Natural killer cell treated with Interleukin-12 subunit alpha and Interleukin-12 subunit beta and Interleukin-15 and Interleukin-18, amount 100 ng/mL, for 72 hours (primary cell): ENCODE results near the gene SDE2. TPM values are rescaled to one million over a fixed set of nuclear protein-coding genes. Genes with fewer than 3 reads are reported as not detected.
"Not testable (repeated sequence)": the region's sequence is repeated elsewhere in the genome, so short reads cannot be mapped to it uniquely, and the experiment has no call there.

Source experiments
- ATAC-seq, 2 donors: fragments of 150-1000 bp; cut with Tn5 transposase in 1 of 2; sonication (Bioruptor Pico), chemical (Tn5 transposase) in 1 of 2; 2 replicates each; pipeline ENCODE4 v1.10.0; 2021
- DNase-seq: peaks from one replicate; pipeline ENCODE4 v3.0.0; 2022; ENCODE audit warnings: low spot score
- H3K27ac Mint-ChIP-seq, 2 donors: 1 replicate in 1 of 2; 2 replicates in 1 of 2; pipeline ENCODE4 v1.8.0; 2022; ENCODE audit warnings: mixed read lengths in 2 of 2, mild to moderate bottlenecking in 1 of 2, moderate library complexity in 1 of 2
- H3K27me3 Mint-ChIP-seq, 2 donors: 1 replicate in 1 of 2; 2 replicates in 1 of 2; pipeline ENCODE4 v1.8.0; 2022; ENCODE audit warnings: mixed read lengths in 2 of 2
- H3K36me3 Mint-ChIP-seq: one replicate; pipeline ENCODE4 v1.8.0; 2022; ENCODE audit warnings: mixed read lengths
- H3K4me1 Mint-ChIP-seq, 2 donors: 1 replicate in 1 of 2; 2 replicates in 1 of 2; pipeline ENCODE4 v1.8.0; 2022; ENCODE audit warnings: low read depth in 2 of 2, mixed read lengths in 2 of 2, mild to moderate bottlenecking in 1 of 2
- H3K4me3 Mint-ChIP-seq: one replicate; pipeline ENCODE4 v1.8.0; 2022; ENCODE audit warnings: mixed read lengths
- H3K9me3 Mint-ChIP-seq: 2 replicates; pipeline ENCODE4 v1.8.0; 2022; ENCODE audit warnings: mixed read lengths
- total RNA-seq, 2 donors: library from RNA; stranded (reverse); gene quantifications; one replicate each; pipeline ENCODE4 v1.2.3, GENCODE V29; 2022

SDE2 gene
- total RNA-seq, 2 donors from 2014 or later = 25.5 to 30.4 TPM

GRCh38 chr1:226027538-226028217 is 28.5 kb upstream of the SDE2 start:
- DNase-seq = no peak
- Mint-ChIP-seq H3K9me3 (no peaks in the 10 kb centered on the region), H3K36me3 (no peaks in the 10 kb centered on the region), H3K27me3 (no peaks in the 10 kb centered on the region), H3K4me1 (no peaks in the 10 kb centered on the region), H3K27ac (no peak overlapping the region), H3K4me3 (no peak overlapping the region)
- no peak for ATAC-seq

- Mint-ChIP-seq H3K4me1 (no peaks in the 10 kb centered on the region), H3K36me3 (no peaks in the 10 kb centered on the region), H3K4me3 (no peak overlapping the region), H3K27ac (no peak overlapping the region), H3K9me3 (no peaks in the 10 kb centered on the region), H3K27me3 (peaks cover 0 to 5% of the 10 kb centered on the region in 2 donors)
- DNase-seq (no peak), ATAC-seq (no peak)
Observed at GRCh38 chr1:226026833-226027232, 27.7 kb upstream of the SDE2 start.

GRCh38 chr1:226023735-226024134 is 24.6 kb upstream of the SDE2 start:
- Mint-ChIP-seq H3K9me3 (no peaks in the 10 kb centered on the region), H3K27ac (no peak overlapping the region), H3K27me3 (peaks cover 0 to 8% of the 10 kb centered on the region in 2 donors), H3K4me3 (no peak overlapping the region), H3K4me1 (no peaks in the 10 kb centered on the region), H3K36me3 (no peaks in the 10 kb centered on the region)
- DNase-seq = no peak
- no peak for ATAC-seq

- ATAC-seq = no peak
- peaks cover 2 to 8% of the 10 kb centered on the region in 2 donors for H3K27me3 Mint-ChIP-seq
- H3K27ac Mint-ChIP-seq = no peak overlapping the region
- H3K4me3 Mint-ChIP-seq = no peak overlapping the region
- no peak for DNase-seq
- no peaks in the 10 kb centered on the region for H3K4me1 Mint-ChIP-seq
- no peaks in the 10 kb centered on the region for H3K36me3 Mint-ChIP-seq
- no peaks in the 10 kb centered on the region for H3K9me3 Mint-ChIP-seq
Observed at GRCh38 chr1:226021801-226022200, 22.7 kb upstream of the SDE2 start.

- Mint-ChIP-seq H3K36me3 (no peaks in the 10 kb centered on the region), H3K4me3 (no peak overlapping the region), H3K4me1 (no peaks in the 10 kb centered on the region), H3K9me3 (no peaks in the 10 kb centered on the region), H3K27me3 (peaks cover 2 to 8% of the 10 kb centered on the region in 2 donors), H3K27ac (no peak overlapping the region)
- DNase-seq = no peak
- ATAC-seq = no peak
Observed at GRCh38 chr1:226021401-226021800, 22.3 kb upstream of the SDE2 start.

- H3K4me3 Mint-ChIP-seq = no peak overlapping the region
- H3K4me1 Mint-ChIP-seq = no peaks in the 10 kb centered on the region
- no peak for ATAC-seq
- H3K36me3 Mint-ChIP-seq = no peaks in the 10 kb centered on the region
- DNase-seq = no peak
- H3K27ac Mint-ChIP-seq = no peak overlapping the region
- no peaks in the 10 kb centered on the region for H3K9me3 Mint-ChIP-seq
- H3K27me3 Mint-ChIP-seq = peaks cover 2 to 11% of the 10 kb centered on the region in 2 donors
Observed at GRCh38 chr1:226019572-226019971, 20.4 kb upstream of the SDE2 start.

- no peak overlapping the region for H3K27ac Mint-ChIP-seq
- DNase-seq = no peak
- H3K27me3 Mint-ChIP-seq = peaks cover 2 to 18% of the 10 kb centered on the region in 2 donors
- H3K9me3 Mint-ChIP-seq = no peaks in the 10 kb centered on the region
- no peak overlapping the region for H3K4me3 Mint-ChIP-seq
- no peaks in the 10 kb centered on the region for H3K4me1 Mint-ChIP-seq
- H3K36me3 Mint-ChIP-seq = no peaks in the 10 kb centered on the region
- ATAC-seq = no peak
Observed at GRCh38 chr1:226017070-226017469, 17.9 kb upstream of the SDE2 start.

- H3K9me3 Mint-ChIP-seq = no peaks in the 10 kb centered on the region
- DNase-seq = no peak
- no peak overlapping the region for H3K27ac Mint-ChIP-seq
- H3K36me3 Mint-ChIP-seq = no peaks in the 10 kb centered on the region
- H3K4me1 Mint-ChIP-seq = peaks cover 0 to 7% of the 10 kb centered on the region in 2 donors
- no peak for ATAC-seq
- no peak overlapping the region for H3K4me3 Mint-ChIP-seq
- peaks cover 0 to 11% of the 10 kb centered on the region in 2 donors for H3K27me3 Mint-ChIP-seq
Observed at GRCh38 chr1:226009650-226010044, 10.5 kb upstream of the SDE2 start.

- peaks cover 12 to 20% of the 10 kb centered on the region in 2 donors for H3K4me1 Mint-ChIP-seq
- H3K27ac Mint-ChIP-seq, ATAC-seq, DNase-seq, H3K27me3 Mint-ChIP-seq, H3K4me3 Mint-ChIP-seq, H3K9me3 Mint-ChIP-seq, H3K36me3 Mint-ChIP-seq: not testable (repeated sequence)
Observed at GRCh38 chr1:226007126-226007892, 8.2 kb upstream of the SDE2 start.

GRCh38 chr1:226006686-226007085 is 7.5 kb upstream of the SDE2 start:
- Mint-ChIP-seq H3K27me3 (no peaks in the 10 kb centered on the region), H3K4me3 (no peak overlapping the region), H3K9me3 (peaks cover 2% of the 10 kb centered on the region), H3K36me3 (no peaks in the 10 kb centered on the region), H3K27ac (no peak overlapping the region), H3K4me1 (peaks cover 18 to 26% of the 10 kb centered on the region in 2 donors)
- no peak for ATAC-seq
- DNase-seq = no peak

- no peak overlapping the region for H3K4me3 Mint-ChIP-seq
- H3K27ac Mint-ChIP-seq = no peak overlapping the region
- no peak for ATAC-seq
- peaks cover 2% of the 10 kb centered on the region for H3K9me3 Mint-ChIP-seq
- H3K4me1 Mint-ChIP-seq = peaks cover 28 to 29% of the 10 kb centered on the region in 2 donors
- DNase-seq = no peak
- no peaks in the 10 kb centered on the region for H3K27me3 Mint-ChIP-seq
- no peaks in the 10 kb centered on the region for H3K36me3 Mint-ChIP-seq
Observed at GRCh38 chr1:226004396-226004795, 5.3 kb upstream of the SDE2 start.

- peaks cover 31 to 34% of the 10 kb centered on the region in 2 donors for H3K4me1 Mint-ChIP-seq
- no peak overlapping the region for H3K4me3 Mint-ChIP-seq
- peak overlapping the region; percentile 17 to 48 for H3K27ac Mint-ChIP-seq
- H3K9me3 Mint-ChIP-seq = peaks cover 2% of the 10 kb centered on the region
- ATAC-seq (no peak), DNase-seq (no peak)
- no peaks in the 10 kb centered on the region for H3K27me3 Mint-ChIP-seq
- peaks cover 6% of the 10 kb centered on the region for H3K36me3 Mint-ChIP-seq
Observed at GRCh38 chr1:226003502-226004170, 4.5 kb upstream of the SDE2 start.

- DNase-seq = no peak
- Mint-ChIP-seq H3K36me3 (peaks cover 9% of the 10 kb centered on the region), H3K27me3 (no peaks in the 10 kb centered on the region), H3K4me1 (peaks cover 35 to 42% of the 10 kb centered on the region in 2 donors), H3K27ac (peak overlapping the region; percentile 99 to 100), H3K9me3 (peaks cover 2% of the 10 kb centered on the region), H3K4me3 (peak overlapping the region; percentile 53)
- ATAC-seq = no peak
Observed at GRCh38 chr1:226002667-226003501, 3.7 kb upstream of the SDE2 start.
